H1 (cell line): Measurements from ENCODE around the gene LRBA. TPM values are rescaled to one million over a fixed set of nuclear protein-coding genes. Genes with fewer than 3 reads are reported as not detected.

Source experiments
- CTCF ChIA-PET: fragments of 300-600 bp; sonication (Branson Sonifier 250); formaldehyde crosslinking; loops from one replicate; lab custom pipeline; 2021; ENCODE audit not compliant: partially characterized antibody; lab: Charles Lee
- POLR2A ChIA-PET: fragments of 300-600 bp; sonication (Branson Sonifier 250); formaldehyde crosslinking; loops from one replicate; lab custom pipeline; 2021; ENCODE audit warnings: inconsistent platforms; ENCODE audit not compliant: partially characterized antibody; lab: Charles Lee
- DNase-seq, 2 experiments: peaks; one replicate each; pipeline versions ENCODE4 v3.0.0 to v3.0.0-alpha.2; 2010 to 2022; ENCODE audit warnings: low spot score in 2 of 2, low read depth in 1 of 2, mixed read lengths in 1 of 2
- FAIRE-seq: peaks from 2 replicates; lab custom pipeline; 2011; peaks lifted over from hg19 to GRCh38; lab: Jason Lieb, UNC
- H2AFZ ChIP-seq: 2 replicates; pipeline ENCODE4 v1.8.1; 2012; ENCODE audit warnings: low read length, inconsistent platforms
- H2AK5ac ChIP-seq: 2 replicates; pipeline ENCODE4 v1.6.1; 2013; ENCODE audit warnings: low read depth, low read length
- H2BK120ac ChIP-seq: replicated peaks from 2 replicates; pipeline ENCODE3; 2013; ENCODE audit warnings: low read depth, low read length, inconsistent platforms
- H2BK12ac ChIP-seq: 2 replicates; pipeline ENCODE4 v1.6.1; 2013; ENCODE audit warnings: low read depth, low read length
- H2BK15ac ChIP-seq: 2 replicates; pipeline ENCODE4 v1.6.1; 2013; ENCODE audit warnings: low read length
- H2BK20ac ChIP-seq: 2 replicates; pipeline ENCODE4 v1.6.1; 2013; ENCODE audit warnings: low read length
- H2BK5ac ChIP-seq: 2 replicates; pipeline ENCODE4 v1.6.1; 2013; ENCODE audit warnings: low read depth, low read length
- H3K14ac ChIP-seq: 2 replicates; pipeline ENCODE4 v1.6.1; 2013; ENCODE audit warnings: inconsistent platforms; ENCODE audit not compliant: insufficient read length
- H3K18ac ChIP-seq: 2 replicates; pipeline ENCODE4 v1.6.1; 2013; ENCODE audit warnings: low read length; ENCODE audit errors: extremely low read depth
- H3K23ac ChIP-seq: 2 replicates; pipeline ENCODE4 v1.6.1; 2013; ENCODE audit warnings: inconsistent platforms; ENCODE audit not compliant: insufficient read length
- H3K23me2 ChIP-seq: 2 replicates; pipeline ENCODE4 v1.6.1; 2013; ENCODE audit warnings: low read depth, low read length
- H3K27ac ChIP-seq: 2 replicates; pipeline ENCODE4 v1.6.1; 2011; ENCODE audit warnings: low read depth, low read length, inconsistent platforms
- H3K27me3 ChIP-seq, 4 experiments: replicated peaks in 1 of 4; 1 replicate in 1 of 4; 2 replicates in 3 of 4; pipeline versions ENCODE4 v1.6.1 to v1.8.1; 2011 to 2013; ENCODE audit warnings: low read length in 3 of 4, mild to moderate bottlenecking in 3 of 4, inconsistent platforms in 2 of 4, mixed read lengths in 2 of 4, moderate library complexity in 1 of 4; ENCODE audit not compliant: control insufficient read depth in 3 of 4, insufficient read depth in 3 of 4; ENCODE audit errors: extremely low read depth in 1 of 4
- H3K36me3 ChIP-seq, 4 experiments: 2 replicates each; pipeline versions ENCODE4 v1.6.1 to v1.8.1; 2011 to 2013; ENCODE audit warnings: mild to moderate bottlenecking in 4 of 4, low read length in 3 of 4, moderate library complexity in 2 of 4, control low read depth in 1 of 4, inconsistent platforms in 1 of 4; ENCODE audit not compliant: insufficient read depth in 4 of 4, control insufficient read depth in 2 of 4
- H3K4ac ChIP-seq: replicated peaks from 2 replicates; pipeline ENCODE3; 2013; ENCODE audit warnings: low read length, low read depth, mixed read lengths, inconsistent platforms; ENCODE audit not compliant: insufficient read length
- H3K4me1 ChIP-seq, 4 experiments: replicated peaks in 1 of 4; 1 replicate in 1 of 4; 2 replicates in 3 of 4; pipeline versions ENCODE4 v1.6.1 to v1.8.1; 2011 to 2013; ENCODE audit warnings: low read length in 3 of 4, inconsistent platforms in 2 of 4, mixed read lengths in 1 of 4; ENCODE audit not compliant: insufficient read depth in 4 of 4, control insufficient read depth in 3 of 4
- H3K4me2 ChIP-seq, 2 experiments: 2 replicates each; pipeline versions ENCODE4 v1.6.1 to v1.8.1; 2011 to 2013; ENCODE audit warnings: low read depth in 2 of 2, low read length in 2 of 2, control low read depth in 1 of 2, inconsistent platforms in 1 of 2, mild to moderate bottlenecking in 1 of 2; ENCODE audit not compliant: insufficient read depth in 1 of 2
- H3K4me3 ChIP-seq, 4 experiments: fragments of 200-600, 300-600 bp in 1 of 4; sonication (generic), shearing (Covaris generic), sonication (Bioruptor Twin) in 1 of 4; 2 replicates each; pipeline versions ENCODE4 v1.5.1 to v1.8.1; 2011 to 2016; ENCODE audit warnings: low read length in 4 of 4, low read depth in 3 of 4, control low read depth in 2 of 4, inconsistent platforms in 2 of 4, mild to moderate bottlenecking in 2 of 4, mixed read lengths in 1 of 4, moderate library complexity in 1 of 4; ENCODE audit not compliant: insufficient read depth in 2 of 4; ENCODE audit errors: extremely low read depth in 1 of 4
- H3K56ac ChIP-seq: replicated peaks from 2 replicates; pipeline ENCODE3; 2013; ENCODE audit warnings: low read depth, mild to moderate bottlenecking, mixed read lengths, low read length, inconsistent platforms; ENCODE audit not compliant: insufficient read length
- H3K79me1 ChIP-seq: 2 replicates; pipeline ENCODE4 v1.6.1; 2013; ENCODE audit warnings: low read depth, low read length, control low read depth
- H3K79me2 ChIP-seq, 2 experiments: 2 replicates each; pipeline versions ENCODE4 v1.6.1 to v1.8.1; 2012 to 2013; ENCODE audit warnings: low read length in 2 of 2, mild to moderate bottlenecking in 2 of 2, inconsistent platforms in 1 of 2; ENCODE audit not compliant: insufficient read depth in 2 of 2, control insufficient read depth in 1 of 2
- H3K9ac ChIP-seq, 4 experiments: replicated peaks in 1 of 4; 1 replicate in 1 of 4; 2 replicates in 3 of 4; pipeline versions ENCODE4 v1.6.1 to v1.8.1; 2011 to 2013; ENCODE audit warnings: low read depth in 3 of 4, low read length in 3 of 4, control low read depth in 2 of 4, mild to moderate bottlenecking in 2 of 4, moderate library complexity in 2 of 4, inconsistent platforms in 1 of 4; ENCODE audit errors: extremely low read depth in 1 of 4
- H3K9me3 ChIP-seq, 2 experiments: 2 replicates each; pipeline versions ENCODE4 v1.6.1 to v1.8.1; 2012 to 2013; ENCODE audit warnings: mild to moderate bottlenecking in 2 of 2, moderate library complexity in 2 of 2, control low read depth in 1 of 2, inconsistent platforms in 1 of 2, low read depth in 1 of 2, low read length in 1 of 2, mixed read lengths in 1 of 2; ENCODE audit not compliant: insufficient read depth in 2 of 2
- H4K20me1 ChIP-seq, 2 experiments: replicated peaks in 1 of 2; 2 replicates each; pipeline versions ENCODE3 to v1.8.1; 2011 to 2013; ENCODE audit warnings: inconsistent platforms in 2 of 2, low read length in 2 of 2, mild to moderate bottlenecking in 1 of 2; ENCODE audit not compliant: insufficient read depth in 2 of 2, control insufficient read depth in 1 of 2
- H4K5ac ChIP-seq: 2 replicates; pipeline ENCODE4 v1.6.1; 2013; ENCODE audit warnings: low read length, low read depth, mixed read lengths, inconsistent platforms; ENCODE audit not compliant: insufficient read length
- H4K8ac ChIP-seq: 2 replicates; pipeline ENCODE4 v1.8.0; 2013; ENCODE audit warnings: mild to moderate bottlenecking, moderate library complexity, low read length, inconsistent platforms; ENCODE audit not compliant: insufficient read depth; ENCODE audit errors: extremely low read depth
- H4K91ac ChIP-seq: replicated peaks from 2 replicates; pipeline ENCODE3; 2013; ENCODE audit warnings: low read length, mixed read lengths, inconsistent platforms; ENCODE audit not compliant: insufficient read length
- CREB1 ChIP-seq: IDR thresholded peaks from 2 replicates; pipeline ENCODE4 v1.6.1; 2012; ENCODE audit warnings: inconsistent platforms
- EGR1 ChIP-seq: IDR thresholded peaks from 2 replicates; pipeline ENCODE4 v1.6.1; 2011; ENCODE audit warnings: low read depth, low read length, borderline replicate concordance
- GABPA ChIP-seq: IDR thresholded peaks from 2 replicates; pipeline ENCODE4 v1.6.1; 2011; ENCODE audit warnings: mild to moderate bottlenecking, low read length, moderate library complexity, borderline replicate concordance; ENCODE audit not compliant: insufficient read depth
- KDM1A ChIP-seq: fragments of 200-600, 300-600 bp; sonication (generic); IDR thresholded peaks from 2 replicates; pipeline ENCODE4 v1.7.1; 2016; ENCODE audit warnings: mild to moderate bottlenecking, low read length, borderline replicate concordance
- KDM4A ChIP-seq: IDR thresholded peaks from one replicate; pipeline ENCODE4 v1.7.1; 2012; ENCODE audit warnings: low read depth, mild to moderate bottlenecking, moderate library complexity, low read length, inconsistent platforms; ENCODE audit not compliant: severe bottlenecking
- MAFK ChIP-seq: IDR thresholded peaks from 2 replicates; pipeline ENCODE4 v1.6.1; 2012; ENCODE audit warnings: low read depth, mild to moderate bottlenecking, improper control_type of control experiment, low read length
- NRF1 ChIP-seq: IDR thresholded peaks from 2 replicates; pipeline ENCODE4 v1.6.1; 2011; ENCODE audit warnings: mild to moderate bottlenecking, low read depth, low read length, improper control_type of control experiment
- POLR2A ChIP-seq, 2 experiments: IDR thresholded peaks; 1 replicate in 1 of 2; 2 replicates in 1 of 2; pipeline ENCODE4 v1.6.1; 2011; ENCODE audit warnings: low read depth in 2 of 2, low read length in 2 of 2, mild to moderate bottlenecking in 2 of 2; ENCODE audit errors: control extremely low read depth in 1 of 2
- RBBP5 ChIP-seq: IDR thresholded peaks from 2 replicates; pipeline ENCODE4 v1.7.1; 2012; ENCODE audit warnings: low read depth, mild to moderate bottlenecking, inconsistent platforms, low read length, moderate library complexity, borderline replicate concordance
- SIRT6 ChIP-seq: IDR thresholded peaks from one replicate; pipeline ENCODE4 v1.7.1; 2012; ENCODE audit warnings: low read length, inconsistent platforms
- SIX5 ChIP-seq: IDR thresholded peaks from 2 replicates; pipeline ENCODE4 v1.6.1; 2011; ENCODE audit warnings: mild to moderate bottlenecking, low read depth, low read length
- TBP ChIP-seq: IDR thresholded peaks from 2 replicates; pipeline ENCODE4 v1.6.1; 2011; ENCODE audit warnings: low read depth, low read length, improper control_type of control experiment
- TCF12 ChIP-seq: IDR thresholded peaks from 2 replicates; pipeline ENCODE4 v1.6.1; 2011; ENCODE audit warnings: low read depth, mild to moderate bottlenecking, low read length
- TEAD4 ChIP-seq: IDR thresholded peaks from 2 replicates; pipeline ENCODE4 v1.6.1; 2012; ENCODE audit warnings: low read depth, low read length, inconsistent platforms, mixed read lengths
- YY1 ChIP-seq: IDR thresholded peaks from 2 replicates; pipeline ENCODE4 v1.6.1; 2011; ENCODE audit warnings: low read depth, mild to moderate bottlenecking, low read length
- WGBS, 2 experiments: shearing (Covaris generic) in 1 of 2; methylation state at CpG; one replicate each; pipeline versions ENCODE4 v1.1.6 to v1.1.7; 2013 to 2015; ENCODE audit warnings: low lambda C conversion rate in 2 of 2, mixed read lengths in 2 of 2, inconsistent platforms in 1 of 2, low coverage in 1 of 2, missing lambda C conversion rate in 1 of 2; ENCODE audit not compliant: insufficient replicate concordance in 2 of 2, insufficient coverage in 1 of 2, insufficient read length in 1 of 2; ENCODE audit errors: extremely low coverage in 1 of 2, missing lambda C conversion rate in 1 of 2; 5-methylcytosine and 5-hydroxymethylcytosine counted together
- polyA plus RNA-seq, 7 experiments: library from polyadenylated mRNA; depleted of rRNA in 3 of 7; stranded (reverse) in 5 of 7; unstranded in 2 of 7; fragments of >200 nt in 5 of 7; fragments of 200-250 nt in 2 of 7; gene quantifications; 1 replicate in 5 of 7; 2 replicates in 1 of 7; 4 replicates in 1 of 7; pipeline versions ENCODE4 v1.2.1 to v1.2.3, GENCODE V29; 2011 to 2013; ENCODE audit warnings: missing spikeins in 2 of 7, mixed read lengths in 2 of 7
- total RNA-seq: library from RNA; stranded (reverse); fragmentation: NEBNext Ultra II Directional; extraction: Animal tissue kit (Norgen Biotek cat#: 25700); gene quantifications from 2 replicates; pipeline ENCODE4 v1.2.1, GENCODE V29; 2021
- TF ChIP-seq, protein P1 (sequence below): IDR thresholded peaks from 2 replicates; pipeline ENCODE4 v1.6.1; 2011; ENCODE audit warnings: low read length, improper control_type of control experiment

Gene LRBA
- total and polyA plus RNA-seq, 2 of the 8 experiments (the other 6 are each of a cell fraction or from before 2014, with no cell fraction given) = 54.6 to 83.2 TPM

DNA sequence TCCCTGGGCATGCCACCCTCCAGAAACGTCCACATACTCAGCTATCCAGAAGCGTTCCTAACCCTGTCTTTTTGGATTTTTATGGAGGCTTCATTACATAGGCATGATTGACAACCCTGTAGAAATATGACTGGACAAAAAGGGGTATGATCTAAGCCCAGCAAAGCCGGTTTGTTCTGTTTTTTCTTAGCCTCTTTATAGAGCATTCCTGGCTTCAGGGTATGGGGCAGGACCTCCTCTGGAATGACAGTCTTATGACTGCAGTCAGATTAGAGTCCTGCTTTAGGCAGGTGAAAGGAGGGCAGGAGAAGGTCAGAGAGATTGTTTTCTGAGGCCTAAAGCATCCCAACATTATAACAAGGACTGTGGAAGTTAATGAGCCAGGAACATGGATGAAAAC lies 799.5 kb downstream of the LRBA start:
- ChIA-PET CTCF (interaction anchor here (1.2 kb wide), 1 partner anchor 208 kb away, joined by 4 read pairs; no protein-coding TSS in a partner anchor), POLR2A (no interaction called here)
- Histone ChIP-seq H3K27me3 (no peaks in the 10 kb centered on the region), H3K56ac (no peak overlapping the region), H3K9ac (no peak overlapping the region), H3K27ac (no peak overlapping the region), H2BK15ac (no peak overlapping the region), H2AFZ (no peak overlapping the region), H3K4ac (no peak overlapping the region), H2BK120ac (no peak overlapping the region), H4K20me1 (no peaks in the 10 kb centered on the region), H4K5ac (no peak overlapping the region), H3K18ac (no peak overlapping the region), H2BK20ac (no peak overlapping the region), H2BK5ac (no peak overlapping the region), H4K8ac (no peak overlapping the region), H3K36me3 (no peaks in the 10 kb centered on the region), H3K4me2 (no peak overlapping the region), H4K91ac (no peak overlapping the region), H3K4me3 (no peak overlapping the region), H3K79me1 (no peaks in the 10 kb centered on the region), H3K79me2 (no peaks in the 10 kb centered on the region), H3K14ac (no peak overlapping the region), H2BK12ac (no peak overlapping the region), H3K9me3 (no peaks in the 10 kb centered on the region), H3K23me2 (no peaks in the 10 kb centered on the region), H3K23ac (no peak overlapping the region), H2AK5ac (no peak overlapping the region), H3K4me1 (peaks cover 0 to 7% (median 0%) of the 10 kb centered on the region in 4 experiments; a peak in 4 of 7 replicates)
- no peak for FAIRE-seq
- DNase-seq = no peak
- 89% methylated on average over 3 of the region's 3 CpGs; no CpG with 5 or more reads in 1 of the 2 experiments for WGBS, 2 experiments
- TF ChIP-seq MAFK = no peak
- TF ChIP-seq TBP = no peak
- no peak for TF ChIP-seq TCF12
- no peak for TF ChIP-seq POLR2A (IDR thresholded peaks at IDR 0.05; ENCODE audit: control extremely low read depth in 1 of 2, low read depth in 2 of 2, low read length in 2 of 2)
- TF ChIP-seq SIX5 = no peak
- TF ChIP-seq NRF1 = no peak
- no peak for TF ChIP-seq SIRT6
- no peak for TF ChIP-seq RBBP5
- no peak for TF ChIP-seq TEAD4
- TF ChIP-seq YY1 = no peak
- TF ChIP-seq CREB1 = no peak
- no peak for TF ChIP-seq KDM1A
- no peak for TF ChIP-seq EGR1
- TF ChIP-seq, protein P1, sequence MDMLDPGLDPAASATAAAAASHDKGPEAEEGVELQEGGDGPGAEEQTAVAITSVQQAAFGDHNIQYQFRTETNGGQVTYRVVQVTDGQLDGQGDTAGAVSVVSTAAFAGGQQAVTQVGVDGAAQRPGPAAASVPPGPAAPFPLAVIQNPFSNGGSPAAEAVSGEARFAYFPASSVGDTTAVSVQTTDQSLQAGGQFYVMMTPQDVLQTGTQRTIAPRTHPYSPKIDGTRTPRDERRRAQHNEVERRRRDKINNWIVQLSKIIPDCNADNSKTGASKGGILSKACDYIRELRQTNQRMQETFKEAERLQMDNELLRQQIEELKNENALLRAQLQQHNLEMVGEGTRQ = no peak
- TF ChIP-seq GABPA = no peak
- TF ChIP-seq KDM4A = no peak
